Activated CD4-positive, alpha-beta T cell treated with anti-CD3 and anti-CD28 coated beads, Interleukin-2, amount 10 ng/mL, durations not matched to agents 24 days and 14 days (primary cell): ENCODE results near the gene DBNDD1. TPM values are rescaled to one million over a fixed set of nuclear protein-coding genes. Genes with fewer than 3 reads are reported as not detected.
A peak's percentile ranks its signal among the peaks of the same experiment; 100 is the strongest.
"Not testable (repeated sequence)": the region's sequence is repeated elsewhere in the genome, so short reads cannot be mapped to it uniquely, and the experiment has no call there.

ENCODE experiments used
- DNase-seq: peaks from one replicate; pipeline ENCODE4 v3.0.0; 2022
- H3K27ac Mint-ChIP-seq: one replicate; pipeline ENCODE4 v1.8.0; 2022; ENCODE audit warnings: mild to moderate bottlenecking, mixed read lengths
- H3K27me3 Mint-ChIP-seq: one replicate; pipeline ENCODE4 v1.8.0; 2022; ENCODE audit warnings: mixed read lengths
- H3K36me3 Mint-ChIP-seq: one replicate; pipeline ENCODE4 v1.8.0; 2022; ENCODE audit warnings: low read depth, mild to moderate bottlenecking, mixed read lengths
- H3K4me1 Mint-ChIP-seq: one replicate; pipeline ENCODE4 v1.8.0; 2021; ENCODE audit warnings: mixed read lengths
- H3K4me3 Mint-ChIP-seq: one replicate; pipeline ENCODE4 v1.8.0; 2022; ENCODE audit warnings: mild to moderate bottlenecking, moderate library complexity, mixed read lengths
- H3K9me3 Mint-ChIP-seq: one replicate; pipeline ENCODE4 v1.8.0; 2021; ENCODE audit warnings: mixed read lengths
- intact Hi-C: fragments of 100-400 bp; cut with micrococcal nuclease; formaldehyde crosslinking; loops from one replicate; pipeline ENCODE4 v1.15.1; 2023
- total RNA-seq: library from RNA; stranded (reverse); gene quantifications from 2 replicates; pipeline ENCODE4 v1.2.3, GENCODE V29; 2022

DBNDD1 gene
- total RNA-seq, 1 donor from 2014 or later, result not detected

- no peak overlapping the region for H3K27ac Mint-ChIP-seq
- intact Hi-C loops, result no loop called here
Measured at GRCh38 chr16:89984216-89984615, 35.0 kb downstream of the DBNDD1 start.

DNA sequence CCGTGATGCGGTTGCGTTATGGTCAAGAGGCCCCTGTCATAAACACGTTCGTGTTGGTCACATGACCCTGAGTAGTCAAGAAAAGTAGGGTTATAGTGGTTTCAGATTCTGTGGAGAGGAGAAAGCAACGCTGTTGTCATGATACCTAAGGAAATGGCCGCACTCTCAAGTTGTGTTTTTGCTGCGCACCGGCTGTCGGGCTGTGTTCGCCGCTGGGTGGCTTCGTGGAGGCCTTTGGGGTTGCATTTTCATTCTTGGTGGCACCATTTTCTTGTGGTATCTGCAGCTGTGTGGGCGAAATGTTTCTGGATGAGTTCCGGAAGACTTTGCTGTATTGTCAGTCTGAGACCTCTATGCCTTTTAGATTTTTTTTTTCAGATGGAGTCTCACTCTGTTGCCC lies 35.7 kb downstream of the DBNDD1 start:
- Mint-ChIP-seq H3K36me3 (peaks cover 60% of the 10 kb centered on the region), H3K27ac (peak overlapping the region; percentile 53), H3K9me3 (no peaks in the 10 kb centered on the region), H3K4me1 (no peaks in the 10 kb centered on the region), H3K4me3 (no peak overlapping the region), H3K27me3 (no peaks in the 10 kb centered on the region)
- intact Hi-C loops, result no loop called here
- no peak for DNase-seq

More at GRCh38 chr16:89984216-89984615, 35.0 kb downstream of the DBNDD1 start:
- Mint-ChIP-seq H3K36me3 (peaks cover 60% of the 10 kb centered on the region), H3K9me3 (no peaks in the 10 kb centered on the region), H3K27me3 (no peaks in the 10 kb centered on the region), H3K4me1 (no peaks in the 10 kb centered on the region), H3K4me3 (no peak overlapping the region)
- DNase-seq, result no peak

DNA sequence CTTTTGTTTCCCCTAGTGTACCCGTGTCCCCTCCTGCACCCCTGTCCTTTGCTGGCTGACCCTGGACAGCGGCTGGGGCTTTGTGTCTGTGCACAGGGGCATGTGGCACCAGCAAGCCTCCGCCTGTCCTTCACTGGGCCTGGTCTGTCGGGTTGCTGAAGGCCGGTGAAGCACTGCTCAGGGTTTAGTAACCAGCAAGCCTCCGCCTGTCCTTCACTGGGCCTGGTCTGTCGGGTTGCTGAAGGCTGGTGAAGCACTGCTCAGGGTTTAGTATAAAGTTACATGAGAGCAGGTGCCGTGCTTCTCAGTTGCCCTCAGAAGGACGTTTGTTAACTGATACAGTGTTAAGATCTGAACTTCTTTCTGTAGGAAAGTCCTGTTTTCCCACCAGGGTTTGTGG lies 36.9 kb downstream of the DBNDD1 start:
- H3K9me3 Mint-ChIP-seq, result no peaks in the 10 kb centered on the region
- peaks cover 60% of the 10 kb centered on the region for H3K36me3 Mint-ChIP-seq
- no peak overlapping the region for H3K4me3 Mint-ChIP-seq
- no peak overlapping the region for H3K27ac Mint-ChIP-seq
- no peak for DNase-seq
- intact Hi-C loops, result no loop called here
- no peaks in the 10 kb centered on the region for H3K27me3 Mint-ChIP-seq
- no peaks in the 10 kb centered on the region for H3K4me1 Mint-ChIP-seq

- H3K27me3 Mint-ChIP-seq, result no peaks in the 10 kb centered on the region
- H3K36me3 Mint-ChIP-seq, result peaks cover 53% of the 10 kb centered on the region
- DNase-seq, result no peak
- H3K27ac Mint-ChIP-seq, result peak overlapping the region; percentile 15
- no peaks in the 10 kb centered on the region for H3K9me3 Mint-ChIP-seq
- no peak overlapping the region for H3K4me3 Mint-ChIP-seq
- H3K4me1 Mint-ChIP-seq, result no peaks in the 10 kb centered on the region
- intact Hi-C loops, result no loop called here
Measured at GRCh38 chr16:89981414-89981813, 37.8 kb downstream of the DBNDD1 start.

DNA sequence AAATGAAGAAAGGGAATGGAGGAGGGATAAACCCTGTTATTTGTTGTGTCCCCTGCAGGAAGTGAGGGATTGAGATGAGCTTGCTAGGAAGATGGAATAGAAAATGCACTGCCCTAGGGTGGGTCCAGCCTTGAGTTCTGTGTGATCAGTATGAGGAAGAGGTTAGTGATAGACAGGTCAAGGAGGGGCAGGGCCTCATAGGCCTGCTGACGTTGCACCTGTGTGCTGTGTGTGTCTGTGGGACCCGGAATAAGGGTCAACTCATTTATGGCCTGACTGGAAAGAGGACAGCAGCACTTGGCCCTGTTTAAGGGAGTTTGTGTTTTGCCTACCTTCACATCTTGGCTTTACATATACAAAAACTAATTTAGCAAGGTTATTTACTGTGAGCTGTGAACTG lies 44.4 kb downstream of the DBNDD1 start:
- Mint-ChIP-seq H3K36me3 (peaks cover 30% of the 10 kb centered on the region), H3K4me3 (no peak overlapping the region), H3K4me1 (peaks cover 18% of the 10 kb centered on the region), H3K27me3 (peaks cover 2% of the 10 kb centered on the region), H3K27ac (no peak overlapping the region), H3K9me3 (no peaks in the 10 kb centered on the region)
- DNase-seq, result no peak
- intact Hi-C loops, result no loop called here

- Mint-ChIP-seq H3K4me3 (peak overlapping the region; percentile 100), H3K36me3 (peaks cover 24% of the 10 kb centered on the region), H3K9me3 (no peaks in the 10 kb centered on the region), H3K4me1 (peaks cover 18% of the 10 kb centered on the region), H3K27me3 (peaks cover 2% of the 10 kb centered on the region), H3K27ac (peak overlapping the region; percentile 36)
- DNase-seq, result no peak
- intact Hi-C loops, result loop anchor here (2.0 kb wide), 2 partner anchors 25 to 45 kb away; partner anchors contain the start of genes DBNDD1 and DEF8
Measured at GRCh38 chr16:89973654-89974335, 45.5 kb downstream of the DBNDD1 start.

DNA sequence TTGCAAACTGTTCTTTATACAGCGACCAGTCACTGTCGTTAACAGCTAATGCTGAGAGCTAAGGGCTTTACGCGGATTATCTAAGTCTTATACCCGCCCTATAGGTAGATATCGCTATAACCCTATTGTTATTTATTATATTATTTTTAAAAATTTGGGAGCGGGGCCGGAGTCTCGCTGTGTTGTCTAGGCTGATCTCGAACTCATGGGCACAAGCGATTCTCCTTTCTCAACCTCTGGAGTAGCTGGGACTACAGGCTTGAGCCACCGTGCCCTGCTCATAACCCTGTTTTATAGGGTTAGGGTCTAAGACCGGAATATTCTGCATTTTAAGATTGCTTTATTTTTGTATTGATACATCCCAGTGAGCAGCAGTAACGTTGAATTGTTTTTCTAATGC lies 46.0 kb downstream of the DBNDD1 start:
- intact Hi-C loops, result loop anchor here (2.0 kb wide), 2 partner anchors 24 to 46 kb away; partner anchors contain the start of genes DBNDD1 and DEF8
- no peak for DNase-seq
- Mint-ChIP-seq H3K27me3 (peaks cover 2% of the 10 kb centered on the region), H3K4me3 (peak overlapping the region; percentile 100), H3K4me1 (peaks cover 18% of the 10 kb centered on the region), H3K9me3 (no peaks in the 10 kb centered on the region), H3K27ac (peak overlapping the region; percentile 97), H3K36me3 (peaks cover 28% of the 10 kb centered on the region)

DNA sequence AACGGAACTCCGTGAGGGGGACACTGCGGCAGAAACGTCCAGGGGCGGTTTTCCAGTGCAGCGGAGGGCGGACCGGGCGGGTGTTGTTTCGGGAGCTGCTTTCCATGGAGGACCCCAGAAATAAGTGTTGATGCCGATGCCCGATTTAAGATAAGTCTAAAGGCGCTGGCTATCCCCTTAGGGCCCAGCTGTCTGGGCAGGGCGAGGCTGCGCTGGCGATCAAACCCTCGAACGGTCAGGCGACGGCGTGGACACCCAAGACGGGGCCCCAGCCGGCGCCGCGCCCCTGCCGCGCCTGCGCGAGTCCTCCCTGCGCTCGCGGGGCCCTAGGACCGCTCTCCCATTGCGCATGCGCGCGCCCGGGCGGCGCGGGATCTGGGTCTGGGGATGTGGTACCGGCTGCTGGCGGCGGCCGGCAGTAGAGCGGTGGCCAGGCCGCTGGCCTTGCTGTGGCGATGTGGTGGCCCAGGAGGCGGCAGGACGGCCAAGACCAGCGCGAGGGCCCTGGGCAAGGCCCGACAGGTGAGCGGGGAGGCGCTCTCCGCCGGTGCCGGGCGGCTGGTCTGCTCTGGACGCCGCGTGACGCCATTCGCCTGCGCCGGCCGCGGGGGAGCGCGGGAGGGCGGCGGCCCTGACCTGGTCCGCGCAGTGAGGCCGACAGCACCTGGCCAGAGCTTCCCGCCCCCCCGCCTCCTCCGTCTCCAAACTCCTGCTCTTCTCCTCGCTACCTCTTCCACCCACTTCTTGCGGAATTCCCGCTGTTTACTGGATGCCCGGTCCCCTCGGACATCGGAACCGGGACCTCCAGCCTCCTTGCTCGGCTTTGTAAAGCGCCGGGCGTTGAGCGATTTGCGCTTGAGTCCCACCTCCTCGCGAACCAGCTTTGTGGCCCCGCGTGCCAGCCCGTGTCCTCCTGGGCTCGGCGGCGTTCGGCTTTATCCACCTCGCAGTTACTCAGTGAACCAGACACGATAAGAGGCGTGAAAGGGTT lies 46.7 kb downstream of the DBNDD1 start:
- H3K27ac Mint-ChIP-seq, result peak overlapping the region; percentile 97
- H3K27me3 Mint-ChIP-seq, result peaks cover 2% of the 10 kb centered on the region
- H3K36me3 Mint-ChIP-seq, result peaks cover 28% of the 10 kb centered on the region

DNA sequence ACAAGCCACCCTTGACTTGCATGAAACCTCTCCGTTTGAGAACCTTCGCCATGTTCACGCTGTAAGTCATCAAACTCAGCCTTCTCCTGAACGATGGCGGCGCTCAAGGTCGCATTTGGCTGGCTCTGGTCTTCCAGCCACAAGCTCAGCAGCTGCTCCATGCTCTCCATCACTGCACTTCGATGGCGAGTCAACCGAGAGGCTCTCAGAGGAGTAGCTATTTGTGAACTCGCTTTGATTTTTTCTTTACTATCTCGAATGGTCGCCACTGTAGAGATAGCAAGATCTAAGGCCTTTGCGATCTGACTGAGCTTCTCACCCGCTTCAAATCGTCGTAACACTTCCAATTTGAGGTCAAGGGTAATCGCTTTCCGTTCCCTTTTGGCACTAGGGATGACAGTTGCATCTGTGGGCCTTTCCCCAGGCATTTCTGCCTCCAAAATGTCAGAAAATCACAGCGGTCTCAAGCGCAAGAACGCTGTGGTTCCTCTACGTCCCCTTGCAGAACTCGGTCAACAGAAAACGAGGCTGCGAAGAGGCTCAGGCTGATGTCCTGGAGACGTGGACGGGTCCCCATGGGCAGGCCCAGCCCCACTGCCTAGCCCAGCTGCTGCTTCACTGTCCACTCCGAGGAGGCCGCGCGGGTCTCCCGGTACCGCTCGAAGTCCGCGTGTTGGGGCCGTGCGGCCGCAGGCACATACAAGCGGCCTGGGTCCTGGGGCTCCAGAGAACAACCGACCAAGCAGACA lies 47.6 kb downstream of the DBNDD1 start:
- intact Hi-C loops, result loop anchor here (1.0 to 2.0 kb wide), 3 partner anchors 23 to 47 kb away; partner anchors contain the start of genes DBNDD1 and DEF8
- peaks cover 2% of the 10 kb centered on the region for H3K27me3 Mint-ChIP-seq
- no peaks in the 10 kb centered on the region for H3K9me3 Mint-ChIP-seq
- peaks cover 27% of the 10 kb centered on the region for H3K36me3 Mint-ChIP-seq
- peak overlapping the region; percentile 97 for H3K27ac Mint-ChIP-seq
- peaks cover 18% of the 10 kb centered on the region for H3K4me1 Mint-ChIP-seq
- H3K4me3 Mint-ChIP-seq, result peak overlapping the region; percentile 100
- DNase-seq, result peak; percentile 61

More for the DNA sequence above, 46.7 kb downstream of the DBNDD1 start:
- Mint-ChIP-seq H3K4me1 (peaks cover 18% of the 10 kb centered on the region), H3K4me3 (peak overlapping the region; percentile 100), H3K9me3 (no peaks in the 10 kb centered on the region)
- peak; percentile 98 for DNase-seq
- intact Hi-C loops, result loop anchor here (1.0 to 2.0 kb wide), 3 partner anchors 24 to 46 kb away; partner anchors contain the start of genes DBNDD1 and DEF8

GRCh38 chr16:89969741-89970410 lies 49.4 kb downstream of the DBNDD1 start:
- Mint-ChIP-seq H3K36me3 (peaks cover 27% of the 10 kb centered on the region), H3K27me3 (peaks cover 2% of the 10 kb centered on the region), H3K27ac (no peak overlapping the region), H3K4me3 (no peak overlapping the region), H3K4me1 (peaks cover 18% of the 10 kb centered on the region), H3K9me3 (no peaks in the 10 kb centered on the region)
- intact Hi-C loops, result no loop called here
- DNase-seq, result no peak

- H3K27me3 Mint-ChIP-seq, H3K4me1 Mint-ChIP-seq, H3K27ac Mint-ChIP-seq, H3K4me3 Mint-ChIP-seq, DNase-seq, H3K9me3 Mint-ChIP-seq, intact Hi-C loops: not testable (repeated sequence)
- peaks cover 23% of the 10 kb centered on the region for H3K36me3 Mint-ChIP-seq
Measured at GRCh38 chr16:89968074-89968473, 51.2 kb downstream of the DBNDD1 start.

DNA sequence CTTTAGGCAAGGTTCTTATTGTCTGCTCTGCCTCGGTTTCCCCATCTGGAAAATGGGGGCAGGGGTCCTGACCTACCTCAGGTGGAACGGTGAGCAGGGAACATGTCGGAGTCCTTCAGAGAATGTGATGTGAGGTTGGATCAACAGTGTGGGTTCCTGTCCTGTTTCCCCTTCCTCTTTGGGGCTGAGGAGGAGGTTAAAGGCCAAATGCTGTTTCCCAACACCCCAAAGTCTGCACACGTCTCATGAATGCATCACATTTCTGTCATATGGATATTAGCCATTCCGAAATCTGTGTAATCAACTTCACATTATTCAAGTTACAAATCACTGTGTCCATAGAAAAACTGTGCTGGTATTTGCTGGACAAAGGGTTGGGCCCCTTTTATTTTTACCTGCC lies 51.8 kb downstream of the DBNDD1 start:
- H3K4me3 Mint-ChIP-seq, H3K4me1 Mint-ChIP-seq, H3K27ac Mint-ChIP-seq, H3K27me3 Mint-ChIP-seq, DNase-seq, intact Hi-C loops, H3K9me3 Mint-ChIP-seq: not testable (repeated sequence)
- H3K36me3 Mint-ChIP-seq, result peaks cover 23% of the 10 kb centered on the region

GRCh38 chr16:89966756-89967155 lies 52.5 kb downstream of the DBNDD1 start:
- DNase-seq, result no peak
- H3K27me3 Mint-ChIP-seq, result no peaks in the 10 kb centered on the region
- no peak overlapping the region for H3K27ac Mint-ChIP-seq
- no peaks in the 10 kb centered on the region for H3K9me3 Mint-ChIP-seq
- H3K4me1 Mint-ChIP-seq, result peaks cover 5% of the 10 kb centered on the region
- H3K36me3 Mint-ChIP-seq, result peaks cover 23% of the 10 kb centered on the region
- intact Hi-C loops, result no loop called here
- H3K4me3 Mint-ChIP-seq, result no peak overlapping the region
